ENCODE measurements around the gene DIPK1C. TPM values are rescaled to one million over a fixed set of nuclear protein-coding genes. Genes with fewer than 3 reads are reported as not detected.

The DIPK1C gene
- total and polyA plus RNA-seq, 2 of the 4 experiments (the other 2 are of a cell fraction) = not detected

DNA sequence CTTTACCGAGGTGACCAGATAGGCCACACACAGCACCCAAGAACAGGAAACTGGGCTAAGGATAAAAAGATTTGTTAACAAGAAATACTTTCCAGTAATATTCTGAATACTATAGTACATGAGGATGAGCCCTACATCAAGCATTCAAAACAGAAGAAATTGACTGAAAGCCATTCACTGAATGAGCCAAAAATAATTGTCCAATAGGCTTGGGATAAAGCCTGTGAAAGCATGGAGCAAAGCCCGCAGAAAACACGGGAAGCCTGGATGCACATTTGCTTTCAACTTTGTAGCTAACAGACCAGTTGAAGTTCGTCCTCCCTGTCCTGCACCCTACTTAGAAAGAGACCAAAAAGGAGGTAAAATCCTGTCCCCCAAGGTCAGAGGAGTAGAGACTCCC, 56.3 kb downstream of the DIPK1C start:
- Histone ChIP-seq H3K36me3 (ENCODE audit: control insufficient read depth, insufficient read depth, low read length) (no peaks in the 10 kb centered on the region), H3K9ac (ENCODE audit: low read depth, low read length) (no peak overlapping the region), H3K9me1 (ENCODE audit: insufficient read depth, low read length) (no peaks in the 10 kb centered on the region), H2BK120ac (ENCODE audit: low read depth, low read length) (no peak overlapping the region), H4K20me1 (ENCODE audit: insufficient read depth, low read length) (no peaks in the 10 kb centered on the region), H3K18ac (ENCODE audit: low read depth, low read length) (no peak overlapping the region), H3K23ac (ENCODE audit: low read depth, low read length) (no peak overlapping the region), H3K27ac (ENCODE audit: insufficient read depth, low read length) (no peak overlapping the region), H3K4ac (ENCODE audit: low read depth, low read length) (no peak overlapping the region), H2BK5ac (ENCODE audit: low read depth, low read length, poor library complexity, severe bottlenecking) (no peak overlapping the region), H4K8ac (ENCODE audit: low read depth in 2 of 2, low read length in 2 of 2) (no peak overlapping the region), H2AK5ac (ENCODE audit: low read depth, low read length) (no peak overlapping the region), H2BK15ac (ENCODE audit: low read depth, low read length) (no peak overlapping the region), H3K14ac (replicated peaks; ENCODE audit: low read depth, low read length) (no peak overlapping the region), H3K9me3 (ENCODE audit: control insufficient read depth, insufficient read depth, low read length) (no peaks in the 10 kb centered on the region), H3K4me1 (ENCODE audit: control insufficient read depth, insufficient read depth, low read length) (no peaks in the 10 kb centered on the region), H4K5ac (ENCODE audit: low read depth, low read length) (no peak overlapping the region), H3K56ac (ENCODE audit: extremely low read depth, insufficient read depth, low read length) (no peak overlapping the region), H3K4me3 (ENCODE audit: insufficient read depth, low read depth, low read length) (no peak overlapping the region), H2AK9ac (replicated peaks; ENCODE audit: low read depth, low read length, poor library complexity) (no peak overlapping the region), H3K79me1 (ENCODE audit: low read depth in 1 of 2, low read length in 2 of 2) (no peaks in the 10 kb centered on the region), H3K27me3 (ENCODE audit: control insufficient read depth, insufficient read depth, low read length) (peaks cover 18% of the 10 kb centered on the region), H4K91ac (ENCODE audit: insufficient read depth, low read depth, low read length) (no peak overlapping the region), H3K4me2 (ENCODE audit: low read depth, low read length) (no peak overlapping the region), H2BK20ac (ENCODE audit: low read depth, low read length) (no peak overlapping the region), H2AFZ (replicated peaks; ENCODE audit: low read length, poor library complexity) (no peak overlapping the region)
- dilution Hi-C loops (cut with HindIII; ENCODE audit: low sequenced_read_pairs, unreplicated experiment) (no loop called here), in situ Hi-C loops (cut with MboI; ENCODE audit: low sequenced_read_pairs) (no loop called here), intact Hi-C loops (cut with micrococcal nuclease) (no loop called here)
- ChIA-PET CTCF (no interaction called here), POLR2A (ENCODE audit: unreplicated experiment) (no interaction called here)
- no CpG with 5 or more reads among the region's 4 CpGs for WGBS, 2 experiments (ENCODE audit: extremely low coverage in 2 of 2, insufficient read length in 1 of 2)
- ATAC-seq (ENCODE audit: low read depth) (no peak), DNase-seq (no peak)
- TF ChIP-seq CHD1 (IDR thresholded peaks at IDR 0.05; ENCODE audit: low read depth, low read length) (no peak), NFE2L2 (IDR thresholded peaks at IDR 0.05; ENCODE audit: low read depth, low read length) (no peak), MXI1 (IDR thresholded peaks at IDR 0.05; ENCODE audit: borderline replicate concordance, low read depth, low read length) (no peak), RFX5 (IDR thresholded peaks at IDR 0.05; ENCODE audit: low read depth, low read length) (no peak), BHLHE40 (IDR thresholded peaks at IDR 0.05; ENCODE audit: low read depth, low read length) (no peak), POLR2A (IDR thresholded peaks at IDR 0.05; ENCODE audit: low read depth, low read length) (no peak), MAZ (IDR thresholded peaks at IDR 0.05; ENCODE audit: borderline replicate concordance, low read depth, low read length) (no peak), FOS (IDR thresholded peaks at IDR 0.05; ENCODE audit: low read depth, low read length) (no peak), RAD21 (IDR thresholded peaks at IDR 0.05; ENCODE audit: low read length) (no peak), SMC3 (IDR thresholded peaks at IDR 0.05; ENCODE audit: low read depth, low read length) (no peak), RCOR1 (IDR thresholded peaks at IDR 0.05; ENCODE audit: insufficient replicate concordance, low read length) (no peak)
- TF ChIP-seq, protein P1, sequence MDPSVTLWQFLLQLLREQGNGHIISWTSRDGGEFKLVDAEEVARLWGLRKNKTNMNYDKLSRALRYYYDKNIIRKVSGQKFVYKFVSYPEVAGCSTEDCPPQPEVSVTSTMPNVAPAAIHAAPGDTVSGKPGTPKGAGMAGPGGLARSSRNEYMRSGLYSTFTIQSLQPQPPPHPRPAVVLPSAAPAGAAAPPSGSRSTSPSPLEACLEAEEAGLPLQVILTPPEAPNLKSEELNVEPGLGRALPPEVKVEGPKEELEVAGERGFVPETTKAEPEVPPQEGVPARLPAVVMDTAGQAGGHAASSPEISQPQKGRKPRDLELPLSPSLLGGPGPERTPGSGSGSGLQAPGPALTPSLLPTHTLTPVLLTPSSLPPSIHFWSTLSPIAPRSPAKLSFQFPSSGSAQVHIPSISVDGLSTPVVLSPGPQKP (IDR thresholded peaks at IDR 0.05; ENCODE audit: borderline replicate concordance, low read depth, low read length) = no peak
- TF ChIP-seq, protein P2, sequence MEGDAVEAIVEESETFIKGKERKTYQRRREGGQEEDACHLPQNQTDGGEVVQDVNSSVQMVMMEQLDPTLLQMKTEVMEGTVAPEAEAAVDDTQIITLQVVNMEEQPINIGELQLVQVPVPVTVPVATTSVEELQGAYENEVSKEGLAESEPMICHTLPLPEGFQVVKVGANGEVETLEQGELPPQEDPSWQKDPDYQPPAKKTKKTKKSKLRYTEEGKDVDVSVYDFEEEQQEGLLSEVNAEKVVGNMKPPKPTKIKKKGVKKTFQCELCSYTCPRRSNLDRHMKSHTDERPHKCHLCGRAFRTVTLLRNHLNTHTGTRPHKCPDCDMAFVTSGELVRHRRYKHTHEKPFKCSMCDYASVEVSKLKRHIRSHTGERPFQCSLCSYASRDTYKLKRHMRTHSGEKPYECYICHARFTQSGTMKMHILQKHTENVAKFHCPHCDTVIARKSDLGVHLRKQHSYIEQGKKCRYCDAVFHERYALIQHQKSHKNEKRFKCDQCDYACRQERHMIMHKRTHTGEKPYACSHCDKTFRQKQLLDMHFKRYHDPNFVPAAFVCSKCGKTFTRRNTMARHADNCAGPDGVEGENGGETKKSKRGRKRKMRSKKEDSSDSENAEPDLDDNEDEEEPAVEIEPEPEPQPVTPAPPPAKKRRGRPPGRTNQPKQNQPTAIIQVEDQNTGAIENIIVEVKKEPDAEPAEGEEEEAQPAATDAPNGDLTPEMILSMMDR (conservative IDR thresholded peaks at IDR 0.05; ENCODE audit: low read depth, low read length) = no peak
- TF ChIP-seq, protein P3, sequence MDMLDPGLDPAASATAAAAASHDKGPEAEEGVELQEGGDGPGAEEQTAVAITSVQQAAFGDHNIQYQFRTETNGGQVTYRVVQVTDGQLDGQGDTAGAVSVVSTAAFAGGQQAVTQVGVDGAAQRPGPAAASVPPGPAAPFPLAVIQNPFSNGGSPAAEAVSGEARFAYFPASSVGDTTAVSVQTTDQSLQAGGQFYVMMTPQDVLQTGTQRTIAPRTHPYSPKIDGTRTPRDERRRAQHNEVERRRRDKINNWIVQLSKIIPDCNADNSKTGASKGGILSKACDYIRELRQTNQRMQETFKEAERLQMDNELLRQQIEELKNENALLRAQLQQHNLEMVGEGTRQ (IDR thresholded peaks at IDR 0.05; ENCODE audit: low read depth, low read length) = no peak
- BruUV-seq (replicated peaks) = no TSS peak

Measured in IMR-90 (cell line).